ENCODE results near the gene VSIG10. TPM values are rescaled to one million over a fixed set of nuclear protein-coding genes. Genes with fewer than 3 reads are reported as not detected.

The VSIG10 gene
- total RNA-seq, 4 donors from 2014 or later, result 27.6 to 59.9 (median 39.4) TPM

GRCh38 chr12:118064608-118065007, 39.2 kb downstream of the VSIG10 start:
- Histone ChIP-seq H3K4me3 (no peak overlapping the region), H3K4me1 (no peaks in the 10 kb centered on the region), H3K9me3 (no peaks in the 10 kb centered on the region), H3K27ac (no peak overlapping the region), H3K27me3 (no peaks in the 10 kb centered on the region), H3K36me3 (no peaks in the 10 kb centered on the region)
- DNase-seq, result no peak
- intact Hi-C loops (cut with DNase I; ENCODE audit: low total_unique reads), result no loop called here
- TF ChIP-seq POLR2A (IDR thresholded peaks at IDR 0.05) (no peak), CTCF (IDR thresholded peaks at IDR 0.05) (no peak)

GRCh38 chr12:118063576-118064391, 40.0 kb downstream of the VSIG10 start:
- H3K4me1 ChIP-seq, result no peaks in the 10 kb centered on the region
- TF ChIP-seq CTCF (IDR thresholded peaks at IDR 0.05) (no peak), POLR2A (IDR thresholded peaks at IDR 0.05) (no peak)
- H3K9me3 ChIP-seq, result no peaks in the 10 kb centered on the region
- intact Hi-C loops (cut with DNase I; ENCODE audit: low total_unique reads), result no loop called here
- H3K27ac ChIP-seq, result peak overlapping the region in 1 of 2 donors; percentile 99
- no peak for DNase-seq
- H3K36me3 ChIP-seq, result no peaks in the 10 kb centered on the region
- H3K27me3 ChIP-seq, result no peaks in the 10 kb centered on the region
- no peak overlapping the region for H3K4me3 ChIP-seq

GRCh38 chr12:118061873-118062843, 41.7 kb downstream of the VSIG10 start:
- Histone ChIP-seq H3K36me3 (no peaks in the 10 kb centered on the region), H3K4me1 (no peaks in the 10 kb centered on the region), H3K4me3 (peak overlapping the region; percentile 82 to 96), H3K9me3 (no peaks in the 10 kb centered on the region), H3K27ac (peak overlapping the region; percentile 98 to 99), H3K27me3 (no peaks in the 10 kb centered on the region)
- peak; percentile 47 to 51 for DNase-seq
- intact Hi-C loops (cut with DNase I; ENCODE audit: low total_unique reads), result no loop called here
- TF ChIP-seq POLR2A (IDR thresholded peaks at IDR 0.05) (no peak), CTCF (IDR thresholded peaks at IDR 0.05) (no peak)

- Histone ChIP-seq H3K27ac (peak within 1 kb of the TSS; percentile 98 to 99), H3K36me3 (no peaks in the 10 kb centered on the region), H3K9me3 (no peaks in the 10 kb centered on the region), H3K4me1 (no peaks in the 10 kb centered on the region), H3K27me3 (no peaks in the 10 kb centered on the region), H3K4me3 (peak within 1 kb of the TSS; percentile 82 to 96)
- intact Hi-C loops (cut with DNase I; ENCODE audit: low total_unique reads), result no loop called here
- peak; percentile 80 to 84 for DNase-seq
- TF ChIP-seq CTCF (IDR thresholded peaks at IDR 0.05) (no peak), POLR2A (IDR thresholded peaks at IDR 0.05) (peak in 1 of 2 donors; percentile 6)
Observed at GRCh38 chr12:118061011-118061872, 42.6 kb downstream of the VSIG10 start, which contains the start of gene WSB2. Gene WSB2, minus strand, starts transcription at chr12:118061179. Its CDS starts 131 bp downstream, at chr12:118061048.
